Measurements from ENCODE around the gene UAP1L1.
A peak's percentile ranks its signal among the peaks of the same experiment; 100 is the strongest.
"Not testable (repeated sequence)": the region's sequence is repeated elsewhere in the genome, so short reads cannot be mapped to it uniquely, and the experiment has no call there.

UAP1L1 gene

DNA sequence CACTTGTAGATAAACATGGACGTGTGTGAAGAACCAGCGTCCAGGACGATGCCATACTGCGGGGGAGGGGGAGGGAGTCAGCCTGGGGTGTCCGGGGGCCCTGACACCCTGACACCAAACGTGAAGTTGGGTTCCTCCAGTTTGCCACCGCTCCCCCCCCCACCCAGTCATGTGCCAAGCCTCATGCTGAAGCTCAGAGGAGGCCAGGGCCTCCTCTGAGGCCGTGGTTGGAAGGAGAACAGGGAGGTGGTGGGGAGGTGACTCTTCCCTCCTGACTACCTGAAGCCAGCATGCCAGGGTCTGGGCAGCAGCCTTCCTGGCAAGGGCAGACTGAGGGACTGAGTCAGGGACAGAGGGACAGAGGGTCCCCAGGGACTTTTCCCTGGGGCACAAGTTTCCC lies 25.0 kb upstream of the UAP1L1 start:
- DNase-seq (ENCODE audit: insufficient read length) (no peak), FAIRE-seq (no peak)
- TF ChIP-seq POLR2A (IDR thresholded peaks at IDR 0.05; ENCODE audit: low read depth, low read length) (no peak), POLR2AphosphoS5 (IDR thresholded peaks at IDR 0.05; ENCODE audit: low read depth, low read length) (no peak), TAF1 (IDR thresholded peaks at IDR 0.05; ENCODE audit: borderline replicate concordance, low read depth, low read length) (no peak)

DNA sequence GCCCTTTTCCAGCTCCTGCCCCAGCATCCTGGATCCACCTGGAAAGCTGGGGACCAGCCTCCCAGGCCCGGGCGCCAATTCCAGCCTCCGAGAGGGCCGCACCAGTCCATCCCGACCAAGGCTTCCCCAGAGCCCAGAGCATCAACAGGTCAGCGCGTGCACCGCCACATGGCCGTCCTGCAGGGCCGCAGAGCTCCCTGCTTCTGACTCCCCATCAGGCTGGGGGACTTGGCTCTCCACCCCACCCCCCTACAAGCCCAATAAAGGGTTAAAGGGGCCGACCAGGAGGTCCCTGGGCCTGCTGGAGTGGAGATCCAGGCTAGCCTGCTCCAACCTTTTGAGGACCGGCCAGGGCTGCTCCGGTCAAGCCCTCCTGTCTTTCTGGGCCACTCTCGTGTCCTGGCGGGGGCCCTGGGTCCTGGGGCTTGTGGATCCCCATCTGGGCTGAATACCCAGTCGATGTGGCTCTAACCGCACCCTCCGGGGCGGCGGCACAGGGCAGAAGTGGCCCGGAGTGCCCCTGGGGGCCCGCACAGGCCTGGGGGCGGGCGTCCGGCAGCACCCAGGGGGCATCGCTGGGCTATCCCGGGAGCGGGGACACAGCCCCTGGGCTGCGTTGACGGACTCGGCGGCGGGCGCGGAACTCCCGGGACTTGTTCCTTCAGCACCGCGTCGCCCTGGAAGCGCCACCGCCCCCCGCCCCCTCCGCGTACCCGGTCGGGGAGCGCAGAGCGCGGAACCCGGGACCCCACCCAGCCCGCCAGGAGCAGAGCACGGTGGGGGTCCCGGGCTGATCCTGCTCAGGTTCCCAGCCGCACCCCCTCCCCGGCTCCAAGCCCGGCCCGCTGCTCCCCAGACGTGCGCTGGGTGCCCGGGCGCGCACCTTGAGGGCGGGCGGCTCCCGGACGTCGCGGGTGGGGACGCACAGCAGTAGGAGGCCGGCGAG lies 24.0 kb upstream of the UAP1L1 start:
- no peak for TF ChIP-seq POLR2A (IDR thresholded peaks at IDR 0.05; ENCODE audit: low read depth, low read length)
- no peak for TF ChIP-seq POLR2AphosphoS5 (IDR thresholded peaks at IDR 0.05; ENCODE audit: low read depth, low read length)
- TF ChIP-seq TAF1 (IDR thresholded peaks at IDR 0.05; ENCODE audit: borderline replicate concordance, low read depth, low read length): no peak
- no peak for DNase-seq (ENCODE audit: insufficient read length)
- FAIRE-seq: no peak

DNA sequence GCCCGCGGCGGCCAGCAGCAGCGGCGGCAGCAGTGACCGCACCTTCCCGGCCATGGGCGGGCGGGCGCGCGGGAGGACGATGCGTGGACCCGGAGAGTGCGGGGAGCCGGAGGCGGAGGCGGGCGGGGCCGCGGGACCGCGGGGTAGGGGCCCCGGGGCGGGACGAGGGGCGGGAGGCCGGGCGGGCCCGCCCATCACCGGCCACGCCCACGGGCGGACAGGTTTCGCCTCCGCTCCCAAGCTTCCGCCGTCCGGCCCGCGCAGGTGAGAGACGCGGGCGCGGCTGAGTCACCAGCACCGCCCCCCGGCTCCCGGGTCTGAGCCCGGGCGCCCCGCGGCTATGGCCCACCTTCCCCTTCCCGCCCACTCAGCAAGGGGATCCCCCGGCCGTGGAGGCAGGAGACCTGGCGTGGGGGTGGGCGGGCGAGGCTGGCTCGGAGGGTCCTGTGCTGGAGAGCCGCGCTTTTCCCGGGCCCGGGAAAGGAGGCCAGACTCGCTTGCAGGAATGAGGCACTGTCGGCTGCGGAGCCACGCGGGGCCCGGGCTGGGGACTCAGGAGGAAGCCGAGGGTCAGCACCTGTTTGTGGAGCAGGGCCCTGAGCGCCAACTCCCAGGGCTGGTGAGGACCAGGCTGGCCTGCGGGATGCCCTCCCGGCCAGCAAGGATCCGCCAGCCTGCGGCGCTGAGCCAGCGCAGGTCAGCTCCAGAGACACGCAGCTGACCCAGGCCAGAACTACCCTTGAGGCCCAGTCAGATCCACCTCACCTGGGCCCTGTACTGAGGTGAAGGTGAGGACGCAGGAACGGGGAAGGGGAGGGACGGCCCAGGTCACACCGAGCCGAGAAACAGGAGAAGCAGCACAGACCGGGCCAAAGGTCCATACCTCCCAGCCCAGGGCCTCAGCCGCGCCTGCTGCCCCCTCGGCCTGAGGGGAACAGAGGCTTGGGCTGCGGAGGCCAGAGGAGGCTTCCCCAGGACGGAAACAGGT lies 23.1 kb upstream of the UAP1L1 start, which contains the start of gene ENTPD2:
Gene ENTPD2 (minus strand): TSS at position 118 of the 988 bp plus-strand sequence. CDS start 64 bp downstream, at position 54.
- FAIRE-seq (no peak), DNase-seq (ENCODE audit: insufficient read length) (no peak)
- TF ChIP-seq POLR2A (IDR thresholded peaks at IDR 0.05; ENCODE audit: low read depth, low read length) (no peak), POLR2AphosphoS5 (IDR thresholded peaks at IDR 0.05; ENCODE audit: low read depth, low read length) (no peak), TAF1 (IDR thresholded peaks at IDR 0.05; ENCODE audit: borderline replicate concordance, low read depth, low read length) (no peak)

DNA sequence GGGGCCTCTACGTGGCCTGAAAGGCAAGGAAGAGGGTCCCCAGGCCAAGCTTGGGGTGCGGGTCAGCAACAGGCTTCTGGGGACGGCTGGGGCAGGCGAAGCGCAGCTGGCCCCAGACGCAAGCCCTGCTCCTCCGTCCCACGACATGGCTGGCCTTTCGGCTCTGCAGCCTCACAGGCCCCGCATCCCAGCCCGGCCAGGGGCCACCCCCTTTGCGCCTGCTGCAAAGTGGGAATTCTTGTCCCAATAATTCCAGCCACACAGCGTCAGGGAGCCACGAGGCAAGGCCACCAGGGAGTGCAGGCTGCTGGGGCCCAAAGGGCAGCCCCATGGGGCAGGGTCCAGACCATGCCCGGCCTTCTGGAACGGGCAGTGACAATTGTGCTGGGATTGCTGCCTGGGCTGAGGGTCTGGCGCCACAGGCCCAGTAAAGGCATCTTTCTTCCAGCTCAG lies 22.4 kb upstream of the UAP1L1 start:
- no peak for FAIRE-seq
- TF ChIP-seq TAF1 (IDR thresholded peaks at IDR 0.05; ENCODE audit: borderline replicate concordance, low read depth, low read length) (no peak), POLR2A (IDR thresholded peaks at IDR 0.05; ENCODE audit: low read depth, low read length) (no peak), POLR2AphosphoS5 (IDR thresholded peaks at IDR 0.05; ENCODE audit: low read depth, low read length) (no peak)
- no peak for DNase-seq (ENCODE audit: insufficient read length)

DNA sequence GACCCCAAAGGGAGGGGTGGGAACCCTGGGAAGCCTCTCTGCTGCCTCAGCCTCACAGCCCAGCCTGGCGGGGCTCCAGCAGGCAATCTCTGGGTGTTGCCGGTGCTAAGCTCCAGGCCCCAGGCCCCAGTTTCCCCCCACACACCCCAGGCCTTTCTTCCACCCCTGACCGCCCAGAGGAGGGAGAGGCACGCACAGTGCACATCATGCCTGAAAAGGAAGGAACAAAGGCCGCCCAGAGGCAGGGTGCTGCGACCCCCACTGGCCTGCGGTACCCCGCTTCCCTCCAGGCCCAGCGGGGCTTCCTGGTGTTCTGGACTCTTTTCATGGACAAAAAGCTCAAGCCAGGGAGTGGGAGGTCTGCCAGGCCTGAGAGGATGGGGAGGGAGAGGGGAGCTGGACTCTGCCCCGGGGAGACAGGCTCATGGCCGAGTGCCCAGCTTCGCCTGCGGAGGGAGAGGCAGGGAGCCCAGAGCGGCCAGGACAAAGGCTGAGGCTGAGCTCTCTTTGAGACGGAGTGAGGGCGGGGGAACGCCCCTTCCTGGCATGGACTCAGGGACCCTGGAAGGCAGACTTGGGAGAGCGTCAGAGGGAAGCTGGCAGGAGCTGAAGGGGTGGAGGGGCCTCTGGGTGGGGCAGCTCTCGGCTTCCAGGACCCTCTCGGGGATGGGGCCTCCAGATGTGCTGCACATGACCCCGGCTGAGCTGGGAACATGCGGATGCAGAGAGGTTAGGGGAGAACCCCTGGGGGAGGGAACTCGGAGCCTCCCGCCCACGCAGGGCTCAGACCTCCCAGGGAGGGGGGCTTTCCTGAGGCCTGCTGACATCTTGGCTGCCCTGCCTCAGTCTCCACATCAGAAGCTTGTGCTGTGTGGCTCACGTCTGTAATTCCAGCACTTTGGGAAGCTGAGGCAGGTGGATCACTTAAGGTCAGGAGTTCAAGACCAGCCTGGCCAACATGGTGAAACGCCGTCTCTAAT lies 21.6 kb upstream of the UAP1L1 start:
- DNase-seq (ENCODE audit: insufficient read length) (no peak), FAIRE-seq (no peak)
- TF ChIP-seq TAF1 (IDR thresholded peaks at IDR 0.05; ENCODE audit: borderline replicate concordance, low read depth, low read length): no peak
- TF ChIP-seq POLR2A (IDR thresholded peaks at IDR 0.05; ENCODE audit: low read depth, low read length): no peak
- no peak for TF ChIP-seq POLR2AphosphoS5 (IDR thresholded peaks at IDR 0.05; ENCODE audit: low read depth, low read length)

DNA sequence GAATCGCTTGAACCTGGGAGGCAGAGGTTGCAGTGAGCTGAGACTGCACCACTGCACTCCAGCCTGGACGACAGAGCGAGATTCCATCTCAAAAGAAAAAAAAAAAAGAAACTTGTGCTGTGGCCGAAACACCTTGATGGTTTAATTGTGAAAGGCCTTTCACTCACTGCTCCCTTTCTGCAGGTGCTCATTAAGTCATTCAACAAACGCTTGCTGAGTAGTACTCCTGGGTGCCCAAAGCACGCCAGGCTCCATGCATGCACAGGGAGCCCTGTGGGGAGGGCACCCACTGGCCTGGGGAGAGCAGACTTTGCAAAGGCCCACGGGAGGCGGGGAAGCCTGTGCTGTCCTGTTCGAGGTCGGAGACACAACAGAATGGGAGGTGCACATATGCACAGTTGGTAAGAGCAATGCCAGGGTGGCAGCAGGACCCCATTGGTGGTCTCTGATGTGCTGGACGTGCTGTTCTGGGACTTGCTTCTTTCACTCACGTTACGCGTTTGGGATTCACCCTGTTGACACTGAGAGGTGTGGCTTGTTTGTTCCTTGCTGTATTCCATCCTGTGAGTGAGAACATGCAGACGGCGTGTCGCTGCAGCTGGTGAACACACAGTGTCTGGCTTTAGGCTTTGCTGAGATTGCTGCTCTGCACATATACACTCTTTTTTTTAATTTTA lies 20.4 kb upstream of the UAP1L1 start:
- TF ChIP-seq POLR2A (IDR thresholded peaks at IDR 0.05; ENCODE audit: low read depth, low read length): no peak
- no peak for TF ChIP-seq POLR2AphosphoS5 (IDR thresholded peaks at IDR 0.05; ENCODE audit: low read depth, low read length)
- no peak for TF ChIP-seq TAF1 (IDR thresholded peaks at IDR 0.05; ENCODE audit: borderline replicate concordance, low read depth, low read length)
- DNase-seq (ENCODE audit: insufficient read length) (no peak), FAIRE-seq (no peak)

DNA sequence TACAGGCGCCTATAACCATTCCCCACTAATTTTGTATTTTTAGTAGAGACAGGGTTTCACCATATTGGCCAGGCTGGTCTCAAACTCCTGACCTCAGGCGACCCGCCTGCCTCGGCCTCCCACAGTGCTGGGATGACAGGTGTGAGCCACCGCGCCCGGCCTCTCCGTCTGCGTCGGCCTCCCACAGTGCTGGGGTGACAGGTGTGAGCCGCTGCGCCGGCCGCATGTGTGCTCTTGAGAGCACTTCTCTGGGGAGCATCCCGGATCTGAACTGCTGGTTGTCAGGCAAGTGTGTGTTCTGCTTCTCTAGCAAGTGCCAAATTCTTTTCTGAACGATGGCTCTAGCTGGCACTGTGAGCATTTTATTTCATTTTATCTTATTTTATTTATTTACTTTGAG lies 19.8 kb upstream of the UAP1L1 start:
- DNase-seq (ENCODE audit: insufficient read length) (no peak), FAIRE-seq (no peak)
- no peak for TF ChIP-seq TAF1 (IDR thresholded peaks at IDR 0.05; ENCODE audit: borderline replicate concordance, low read depth, low read length)
- TF ChIP-seq POLR2AphosphoS5 (IDR thresholded peaks at IDR 0.05; ENCODE audit: low read depth, low read length): no peak
- TF ChIP-seq POLR2A (IDR thresholded peaks at IDR 0.05; ENCODE audit: low read depth, low read length): no peak

DNA sequence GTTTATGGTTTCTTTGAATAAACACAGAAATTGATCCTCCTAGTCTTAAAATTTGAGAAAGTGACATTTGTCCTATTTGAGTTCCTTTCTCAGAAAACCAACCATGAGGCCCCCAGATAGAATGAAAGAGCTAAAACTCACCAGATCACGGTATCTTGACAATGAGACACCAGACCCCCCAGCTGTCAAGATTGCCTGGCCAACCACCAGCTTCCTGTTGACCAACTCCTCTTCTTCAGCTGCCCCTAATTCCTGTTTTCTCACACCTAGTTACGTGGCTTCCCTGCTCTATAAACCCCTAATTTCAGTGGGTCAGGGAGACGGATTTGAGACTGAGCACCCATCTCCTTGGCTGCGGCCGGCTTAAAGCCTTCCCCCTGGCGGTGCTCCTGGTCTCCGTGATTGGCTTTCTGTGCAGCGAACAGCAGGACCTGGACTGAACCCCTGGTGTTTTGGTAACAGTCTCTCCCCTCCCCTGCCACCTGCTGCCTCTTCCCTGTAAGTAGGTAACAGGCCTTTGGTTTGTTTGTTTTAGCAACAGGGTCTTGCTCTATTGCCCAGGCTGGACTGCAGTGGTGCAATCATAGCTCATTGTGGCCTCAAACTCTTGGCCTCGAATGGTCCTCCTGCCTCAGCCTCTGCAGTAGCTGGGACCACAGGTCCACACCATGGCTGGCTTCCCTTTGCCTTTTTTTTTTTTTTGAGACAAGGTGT lies 18.6 kb upstream of the UAP1L1 start:
- no peak for TF ChIP-seq TAF1 (IDR thresholded peaks at IDR 0.05; ENCODE audit: borderline replicate concordance, low read depth, low read length)
- no peak for TF ChIP-seq POLR2A (IDR thresholded peaks at IDR 0.05; ENCODE audit: low read depth, low read length)
- no peak for TF ChIP-seq POLR2AphosphoS5 (IDR thresholded peaks at IDR 0.05; ENCODE audit: low read depth, low read length)
- no peak for FAIRE-seq
- DNase-seq (ENCODE audit: insufficient read length): no peak

- FAIRE-seq: peak; percentile 17
- no peak for DNase-seq (ENCODE audit: insufficient read length)
- no peak for TF ChIP-seq POLR2AphosphoS5 (IDR thresholded peaks at IDR 0.05; ENCODE audit: low read depth, low read length)
- TF ChIP-seq POLR2A (IDR thresholded peaks at IDR 0.05; ENCODE audit: low read depth, low read length): no peak
- TF ChIP-seq TAF1 (IDR thresholded peaks at IDR 0.05; ENCODE audit: borderline replicate concordance, low read depth, low read length): no peak
These were observed 14.9 kb upstream of the UAP1L1 start for GRCh38 chr9:137062384-137062783.

- not testable (repeated sequence) for FAIRE-seq; DNase-seq (ENCODE audit: insufficient read length)
These were observed 14.5 kb upstream of the UAP1L1 start for GRCh38 chr9:137062798-137063197.

Data from GM12892 (cell line).